HEK293 (cell line): ENCODE data around the gene C1orf141.

Experiments
- MZF1 ChIP-seq: fragments of 450-650 bp; formaldehyde crosslinking; IDR thresholded peaks from 2 replicates; pipeline ENCODE4 v1.5.1; 2017; ENCODE audit warnings: missing biosample characterization, missing genetic modification characterization, borderline replicate concordance
- TRIM28 ChIP-seq: IDR thresholded peaks from 2 replicates; pipeline ENCODE4 v1.6.1; 2011; ENCODE audit warnings: low read length, control low read depth, borderline replicate concordance
- ZBTB8A ChIP-seq: fragments of 450-650 bp; formaldehyde crosslinking; IDR thresholded peaks from 2 replicates; pipeline ENCODE4 v1.5.1; 2016; ENCODE audit warnings: missing biosample characterization, missing genetic modification characterization
- ZNF354C ChIP-seq: fragments of 450-650 bp; formaldehyde crosslinking; IDR thresholded peaks from 2 replicates; pipeline ENCODE4 v1.5.1; 2016; ENCODE audit warnings: missing biosample characterization, missing genetic modification characterization, low read depth, borderline replicate concordance
- TF ChIP-seq, protein P1 (sequence below): fragments of 450-650 bp; formaldehyde crosslinking; IDR thresholded peaks from 2 replicates; pipeline ENCODE4 v1.5.1; 2016; ENCODE audit warnings: missing biosample characterization, missing genetic modification characterization

- TF ChIP-seq ZBTB8A (tag by site-specific recombination) (no peak), TRIM28 (no peak), ZNF354C (no peak), MZF1 (tag by site-specific recombination) (no peak)
- TF ChIP-seq, protein P1, sequence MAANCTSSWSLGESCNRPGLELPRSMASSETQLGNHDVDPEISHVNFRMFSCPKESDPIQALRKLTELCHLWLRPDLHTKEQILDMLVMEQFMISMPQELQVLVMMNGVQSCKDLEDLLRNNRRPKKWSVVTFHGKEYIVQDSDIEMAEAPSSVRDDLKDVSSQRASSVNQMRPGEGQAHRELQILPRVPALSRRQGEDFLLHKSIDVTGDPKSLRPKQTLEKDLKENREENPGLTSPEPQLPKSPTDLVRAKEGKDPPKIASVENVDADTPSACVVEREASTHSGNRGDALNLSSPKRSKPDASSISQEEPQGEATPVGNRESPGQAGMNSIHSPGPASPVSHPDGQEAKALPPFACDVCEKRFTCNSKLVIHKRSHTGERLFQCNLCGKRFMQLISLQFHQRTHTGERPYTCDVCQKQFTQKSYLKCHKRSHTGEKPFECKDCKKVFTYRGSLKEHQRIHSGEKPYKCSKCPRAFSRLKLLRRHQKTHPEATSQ (tag by site-specific recombination): no peak
Measured at GRCh38 chr1:67120855-67121619, 13.7 kb downstream of the C1orf141 start.
